ENCODE measurements around the gene HSH2D. TPM values are rescaled to one million over a fixed set of nuclear protein-coding genes. Genes with fewer than 3 reads are reported as not detected.

HSH2D gene
- total and polyA plus RNA-seq, 12 donors, result 0.21 to 4.7 (median 0.97) TPM; not detected in 1

GRCh38 chr19:16202320-16203255, 59.1 kb downstream of the HSH2D start:
- H3K9me3 ChIP-seq (replicated peaks in 1 of 3), result no peaks in the 10 kb centered on the region
- intact Hi-C loops (cut with DNase I), result no loop called here
- H3K27me3 ChIP-seq, result no peaks in the 10 kb centered on the region
- no peak for TF ChIP-seq POLR2A (IDR thresholded peaks at IDR 0.05)
- TF ChIP-seq CTCF (IDR thresholded peaks at IDR 0.05), result no peak
- no peak overlapping the region for H3K27ac ChIP-seq
- peaks cover 0 to 32% of the 10 kb centered on the region in 2 donors for H3K36me3 ChIP-seq (replicated peaks in 1 of 2)
- no peak for DNase-seq
- WGBS, 4 donors, result 88 to 92% (median 90%) methylated on average over 22 of the region's 22 CpGs
- H3K4me3 ChIP-seq, result no peak overlapping the region
- peaks cover 16 to 32% of the 10 kb centered on the region in 2 donors for H3K4me1 ChIP-seq (replicated peaks in 1 of 2)

- Histone ChIP-seq H3K27me3 (no peaks in the 10 kb centered on the region), H3K9me3 (replicated peaks in 1 of 3) (no peaks in the 10 kb centered on the region), H3K4me1 (replicated peaks in 1 of 2) (peaks cover 15 to 31% of the 10 kb centered on the region in 2 donors), H3K4me3 (no peak overlapping the region), H3K27ac (no peak overlapping the region), H3K36me3 (replicated peaks in 1 of 2) (peaks cover 0 to 39% of the 10 kb centered on the region in 2 donors)
- TF ChIP-seq POLR2A (IDR thresholded peaks at IDR 0.05), result no peak
- TF ChIP-seq CTCF (IDR thresholded peaks at IDR 0.05), result no peak
- intact Hi-C loops (cut with DNase I), result no loop called here
- 90 to 94% (median 93%) methylated on average over 11 to 19 of the region's 19 CpGs for WGBS, 4 donors
- no peak for DNase-seq
These were observed 59.9 kb downstream of the HSH2D start for GRCh38 chr19:16203256-16204004.

- no peak for DNase-seq
- no peaks in the 10 kb centered on the region for H3K9me3 ChIP-seq (replicated peaks in 1 of 3)
- H3K4me1 ChIP-seq (replicated peaks in 1 of 2), result peaks cover 10 to 25% of the 10 kb centered on the region in 2 donors
- H3K4me3 ChIP-seq, result no peak overlapping the region
- intact Hi-C loops (cut with DNase I), result no loop called here
- H3K27ac ChIP-seq, result no peak overlapping the region
- peaks cover 0 to 44% of the 10 kb centered on the region in 2 donors for H3K36me3 ChIP-seq (replicated peaks in 1 of 2)
- no peak for TF ChIP-seq CTCF (IDR thresholded peaks at IDR 0.05)
- no peak for TF ChIP-seq POLR2A (IDR thresholded peaks at IDR 0.05)
- no peaks in the 10 kb centered on the region for H3K27me3 ChIP-seq
- 85 to 91% (median 91%) methylated on average over 3 to 5 of the region's 5 CpGs for whole genome bisulfite sequencing, 4 donors
These were observed 60.5 kb downstream of the HSH2D start for GRCh38 chr19:16204005-16204294.
